A549 (cell line): ENCODE data around the gene NELFB. TPM values are rescaled to one million over a fixed set of nuclear protein-coding genes. Genes with fewer than 3 reads are reported as not detected.

Experiments used
- ATAC-seq, 2 experiments: fragments of 200-7000 bp in 1 of 2; fragments of >200 bp in 1 of 2; cut with Nextera tagmentation in 1 of 2; cut with Tn5 transposase in 1 of 2; 3 replicates each; pipeline versions ENCODE4 v1.8.0 to v1.9.1; 2018 to 2020; ENCODE audit warnings: mild to moderate bottlenecking in 1 of 2, moderate library complexity in 1 of 2
- CTCF ChIA-PET: fragments of 300-600 bp; sonication (Branson Sonifier 250); formaldehyde crosslinking; extraction: SDS; loops from one replicate; lab custom pipeline; 2021; ENCODE audit warnings: antibody characterized with exemption, inconsistent platforms; lab: Yijun Ruan, JAX
- POLR2A ChIA-PET: fragments of 350-600 bp; formaldehyde crosslinking; extraction: SDS; loops from one replicate; lab custom pipeline; 2021; ENCODE audit warnings: antibody characterized with exemption, inconsistent platforms; lab: Yijun Ruan, JAX
- DNase-seq, 2 experiments: peaks; one replicate each; pipeline versions ENCODE4 v3.0.0 to v3.0.0-alpha.2; 2011 to 2016; ENCODE audit warnings: low read depth in 1 of 2, low spot score in 1 of 2
- FAIRE-seq: peaks from 2 replicates; lab custom pipeline; 2011; peaks lifted over from hg19 to GRCh38; lab: Jason Lieb, UNC
- H3K27ac ChIP-seq, 2 experiments: fragments of >200 bp; sonication (Bioruptor Twin); formaldehyde crosslinking; 3 replicates each; pipeline ENCODE4 v1.5.1; 2016 to 2017
- H3K4me1 ChIP-seq: fragments of >200 bp; sonication (Bioruptor Twin); formaldehyde crosslinking; 3 replicates; pipeline ENCODE4 v1.6.1; 2016
- H3K4me2 ChIP-seq: fragments of >200 bp; sonication (Bioruptor Twin); formaldehyde crosslinking; 3 replicates; pipeline ENCODE4 v1.6.1; 2016
- H3K4me3 ChIP-seq: fragments of >200 bp; sonication (Bioruptor Twin); formaldehyde crosslinking; 3 replicates; pipeline ENCODE4 v1.5.1; 2016
- H3K9me3 ChIP-seq: fragments of >200 bp; sonication (Bioruptor Twin); formaldehyde crosslinking; 3 replicates; pipeline ENCODE4 v1.6.1; 2016
- BHLHE40 ChIP-seq: IDR thresholded peaks from 2 replicates; pipeline ENCODE4 v1.6.1; 2012; ENCODE audit warnings: low read depth, low read length, inconsistent platforms
- CBX8 ChIP-seq: fragments of 200-600 bp; sonication (generic); IDR thresholded peaks from 2 replicates; pipeline ENCODE4 v1.6.1; 2016
- CEBPB ChIP-seq, 2 experiments: fragments of >200 bp in 1 of 2; sonication (Bioruptor Twin) in 1 of 2; formaldehyde crosslinking in 1 of 2; IDR thresholded peaks; 2 replicates each; pipeline ENCODE4 v1.6.1; 2012 to 2016
- CHD2 ChIP-seq: fragments of 150-350 bp; IDR thresholded peaks from 2 replicates; pipeline ENCODE4 v1.6.1; 2014; ENCODE audit warnings: low read length; ENCODE audit not compliant: partially characterized antibody
- EHF ChIP-seq: fragments of 250-450 bp; sonication (Bioruptor Pico); IDR thresholded peaks from 2 replicates; pipeline ENCODE4 v1.5.0; 2020; ENCODE audit warnings: mild to moderate bottlenecking
- EHMT2 ChIP-seq: fragments of 200-600 bp; sonication (generic); IDR thresholded peaks from 2 replicates; pipeline ENCODE4 v1.6.1; 2016; ENCODE audit warnings: antibody characterized with exemption, low read depth, mild to moderate bottlenecking, moderate library complexity
- EP300 ChIP-seq, 2 experiments: fragments of >200 bp; sonication (Bioruptor Twin); formaldehyde crosslinking; IDR thresholded peaks; 2 replicates in 1 of 2; 3 replicates in 1 of 2; pipeline ENCODE4 v1.6.1; 2016 to 2017
- ESRRA ChIP-seq: fragments of 150-350 bp; IDR thresholded peaks from 2 replicates; pipeline ENCODE4 v1.6.1; 2014; ENCODE audit warnings: mild to moderate bottlenecking, low read length, borderline replicate concordance
- FOSB ChIP-seq: fragments of 250-450 bp; sonication (Bioruptor Pico); IDR thresholded peaks from 2 replicates; pipeline ENCODE4 v1.5.0; 2020; ENCODE audit warnings: mild to moderate bottlenecking, moderate library complexity
- FOSL2 ChIP-seq, 2 experiments: fragments of 450-650 bp in 1 of 2; fragments of >200 bp in 1 of 2; sonication (Bioruptor Twin) in 1 of 2; formaldehyde crosslinking; IDR thresholded peaks; 2 replicates each; pipeline versions ENCODE4 v1.5.0 to v1.6.1; 2016 to 2020; ENCODE audit warnings: mild to moderate bottlenecking in 1 of 2, moderate library complexity in 1 of 2
- HDAC2 ChIP-seq: fragments of 200-600 bp; sonication (generic); IDR thresholded peaks from 2 replicates; pipeline ENCODE4 v1.6.1; 2016
- HEYL ChIP-seq: fragments of 250-450 bp; sonication (Bioruptor Pico); IDR thresholded peaks from 2 replicates; pipeline ENCODE4 v1.8.0; 2021; ENCODE audit warnings: mild to moderate bottlenecking, moderate library complexity
- HOXB13 ChIP-seq: fragments of 250-450 bp; sonication (Bioruptor Pico); IDR thresholded peaks from 2 replicates; pipeline ENCODE4 v1.5.0; 2020; ENCODE audit warnings: low read depth, mild to moderate bottlenecking, moderate library complexity
- HOXB5 ChIP-seq: fragments of 250-450 bp; sonication (Bioruptor Pico); IDR thresholded peaks from 2 replicates; pipeline ENCODE4 v1.5.0; 2020; ENCODE audit warnings: mild to moderate bottlenecking, moderate library complexity
- JUN ChIP-seq, 2 experiments: fragments of >200 bp; sonication (Bioruptor Twin); formaldehyde crosslinking; IDR thresholded peaks; 2 replicates in 1 of 2; 3 replicates in 1 of 2; pipeline ENCODE4 v1.6.1; 2016 to 2017
- JUNB ChIP-seq: fragments of >200 bp; sonication (Bioruptor Twin); formaldehyde crosslinking; IDR thresholded peaks from 2 replicates; pipeline ENCODE4 v1.6.1; 2016
- MAZ ChIP-seq: fragments of 150-350 bp; IDR thresholded peaks from 2 replicates; pipeline ENCODE4 v1.6.1; 2014; ENCODE audit warnings: antibody characterized with exemption, low read depth, low read length, borderline replicate concordance
- MYC ChIP-seq: IDR thresholded peaks from 2 replicates; pipeline ENCODE4 v1.6.1; 2012; ENCODE audit warnings: mild to moderate bottlenecking, inconsistent platforms, low read length, improper control_type of control experiment, borderline replicate concordance
- NPAS2 ChIP-seq: fragments of 250-450 bp; sonication (Bioruptor Pico); IDR thresholded peaks from 2 replicates; pipeline ENCODE4 v1.8.0; 2022; ENCODE audit warnings: mild to moderate bottlenecking, moderate library complexity, borderline replicate concordance
- NR3C1 ChIP-seq: fragments of >200 bp; sonication (Bioruptor Twin); formaldehyde crosslinking; IDR thresholded peaks from 3 replicates; pipeline ENCODE4 v1.6.1; 2017
- POLR2A ChIP-seq: IDR thresholded peaks from 2 replicates; pipeline ENCODE4 v1.6.1; 2012; ENCODE audit warnings: mild to moderate bottlenecking, low read length
- RAD21 ChIP-seq, 2 experiments: fragments of >200 bp in 1 of 2; sonication (Bioruptor Twin) in 1 of 2; formaldehyde crosslinking in 1 of 2; IDR thresholded peaks in 1 of 2; conservative IDR thresholded peaks in 1 of 2; 2 replicates in 1 of 2; 3 replicates in 1 of 2; pipeline ENCODE4 v1.6.1; 2012 to 2018; ENCODE audit warnings: inconsistent platforms in 1 of 2
- RFX5 ChIP-seq: fragments of 450-650 bp; IDR thresholded peaks from 2 replicates; pipeline ENCODE4 v1.7.1; 2014; ENCODE audit warnings: antibody characterized with exemption, mild to moderate bottlenecking, moderate library complexity
- RNF2 ChIP-seq: fragments of 200-600 bp; sonication (generic); IDR thresholded peaks from 2 replicates; pipeline ENCODE4 v1.6.1; 2016; ENCODE audit warnings: low read depth, mild to moderate bottlenecking, antibody characterized with exemption, moderate library complexity, borderline replicate concordance
- SMC3 ChIP-seq: fragments of >200 bp; sonication (Bioruptor Twin); formaldehyde crosslinking; IDR thresholded peaks from 3 replicates; pipeline ENCODE4 v1.6.1; 2018; ENCODE audit warnings: inconsistent platforms
- WGBS: methylation state at CpG from one replicate; pipeline ENCODE4 v1.1.6; 2017; ENCODE audit errors: missing lambda C conversion rate; 5-methylcytosine and 5-hydroxymethylcytosine counted together
- polyA plus RNA-seq, 4 experiments: library from polyadenylated mRNA; depleted of rRNA in 3 of 4; stranded (reverse); fragments of >200 nt; fragmentation: RNase III in 1 of 4; extraction: RNeasy Plus Mini Kit Qiagen cat#74134 plus additional on column Dnase treatment in 1 of 4; gene quantifications; 2 replicates in 3 of 4; 3 replicates in 1 of 4; pipeline ENCODE4 v1.2.3, GENCODE V29; 2011 to 2017
- TF ChIP-seq, protein P1 (sequence below): fragments of 250-450 bp; sonication (Bioruptor Pico); IDR thresholded peaks from 2 replicates; pipeline ENCODE4 v1.5.0; 2021; ENCODE audit warnings: mild to moderate bottlenecking, moderate library complexity, borderline replicate concordance
- TF ChIP-seq, protein P2 (sequence below): fragments of >200 bp; sonication (Bioruptor Twin); formaldehyde crosslinking; IDR thresholded peaks from 3 replicates; pipeline ENCODE4 v1.5.1; 2016
- TF ChIP-seq, protein P3 (sequence below): fragments of 150-350 bp; IDR thresholded peaks from 2 replicates; pipeline ENCODE4 v1.6.1; 2014; ENCODE audit warnings: low read depth, mild to moderate bottlenecking, low read length
- TF ChIP-seq, protein P4 (sequence below): IDR thresholded peaks from 2 replicates; pipeline ENCODE4 v1.6.1; 2012; ENCODE audit warnings: low read depth, borderline replicate concordance
- TF ChIP-seq, protein P5 (sequence below): fragments of 250-450 bp; sonication (Bioruptor Pico); IDR thresholded peaks from 2 replicates; pipeline ENCODE4 v1.5.0; 2020; ENCODE audit warnings: low read depth, mild to moderate bottlenecking, moderate library complexity
- TF ChIP-seq, protein P6 (sequence below): IDR thresholded peaks from 2 replicates; pipeline ENCODE4 v1.6.1; 2012
- TF ChIP-seq, protein P7 (sequence below): fragments of 450-650 bp; IDR thresholded peaks from 2 replicates; pipeline ENCODE4 v1.6.1; 2014; ENCODE audit warnings: antibody characterized with exemption

NELFB gene
- polyA plus RNA-seq, 2 of the 4 experiments (the other 2 are of a cell fraction) = 31.8 to 45.3 TPM

DNA sequence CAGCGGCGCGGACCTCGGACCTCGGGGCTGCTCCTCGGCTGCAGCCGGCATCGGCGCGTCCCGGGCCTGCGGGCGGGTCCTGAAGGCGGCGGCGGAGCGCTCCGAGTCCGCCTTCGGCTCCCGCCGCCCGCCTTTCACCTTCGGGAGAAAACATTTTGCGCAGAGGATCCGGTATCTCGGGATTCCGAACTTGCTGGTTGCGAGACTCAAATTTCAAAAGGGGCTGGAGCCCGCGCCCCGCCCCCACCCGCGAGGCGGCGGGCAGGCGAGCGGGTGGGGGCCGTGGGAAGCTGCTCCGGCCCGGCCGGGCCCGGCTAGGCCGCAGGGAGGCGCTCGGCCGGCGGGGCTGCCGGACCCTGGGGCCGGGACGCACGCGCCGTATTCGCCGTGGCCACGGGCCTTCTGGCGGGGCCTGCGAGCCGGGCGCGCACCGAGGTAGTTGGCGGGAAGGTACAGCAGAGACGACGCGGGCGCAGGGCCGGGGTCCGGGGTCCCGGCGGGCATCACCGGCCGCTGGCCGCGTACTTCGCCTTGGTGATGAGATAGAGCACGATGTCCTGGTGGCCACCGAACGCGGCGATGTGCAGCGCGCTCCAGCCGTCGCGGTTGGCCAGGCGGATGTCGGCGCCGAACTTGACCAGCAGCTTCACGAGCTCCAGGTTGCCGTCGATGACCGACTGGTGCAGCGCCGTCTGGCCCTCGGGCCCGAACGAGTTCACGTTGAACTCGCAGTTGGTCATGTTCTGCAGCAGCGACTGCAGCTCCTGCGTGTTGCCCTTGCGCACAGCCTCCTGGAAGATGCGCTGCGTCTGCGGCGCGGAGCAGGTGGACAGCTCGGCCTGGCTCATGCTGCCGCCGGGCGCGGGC, 46.2 kb downstream of the NELFB start:
- ChIA-PET POLR2A (interaction anchor here (0.6 to 2.2 kb wide), 10 partner anchors 15 to 234 kb away, joined by 3 to 19 read pairs (median 8); partner anchors contain the start of genes EXD3, NOXA1, NSMF and TOR4A), CTCF (interaction anchor here (0.6 to 4.4 kb wide), 53 partner anchors 8 to 298 kb away, joined by 3 to 51 read pairs (median 4); partner anchors contain the start of genes ENTPD8, EXD3, NELFB and NOXA1)
- peak overlapping the region; percentile 84 for H3K4me2 ChIP-seq
- FAIRE-seq (no peak), DNase-seq (peak in 1 of 2 experiments; percentile 85), ATAC-seq (peak; percentile 37 to 43)
- WGBS = 2% methylated on average over 12 of the region's 115 CpGs
- peaks cover 27% of the 10 kb centered on the region for H3K4me1 ChIP-seq
- peak overlapping the region; percentile 58 to 90 for H3K27ac ChIP-seq
- H3K9me3 ChIP-seq = no peaks in the 10 kb centered on the region
- TF ChIP-seq ESRRA (no peak), POLR2A (0 out of 2 replicates have a peak, but pooled peaks have one; percentile 3), FOSB (CRISPR knock-in tag) (no peak), MAZ (no peak), EHMT2 (no peak), HOXB13 (CRISPR knock-in tag) (peak; percentile 74; the same call in 1 of the 2 replicates), CEBPB (IDR thresholded peaks at IDR 0.05) (no peak), BHLHE40 (no peak), FOSL2 (IDR thresholded peaks at IDR 0.05) (no peak), FOSL2 (CRISPR knock-in tag; IDR thresholded peaks at IDR 0.05) (no peak), JUNB (no peak), MYC (no peak), CBX8 (no peak), JUN (IDR thresholded peaks at IDR 0.05) (peak in 1 of 2 experiments; percentile 58; a peak in 3 of 5 replicates), RAD21 (conservative IDR thresholded peaks at IDR 0.05 in 1 of 2, IDR thresholded peaks at IDR 0.05 in 1 of 2) (no peak; a peak in 1 of 5 replicates), EP300 (IDR thresholded peaks at IDR 0.05) (no peak), CHD2 (no peak), HOXB5 (CRISPR knock-in tag) (0 out of 2 replicates have a peak, but pooled peaks have one; percentile 17), SMC3 (peak; percentile 30; the same call in 1 of the 3 replicates), NPAS2 (no peak), NR3C1 (no peak), HEYL (CRISPR knock-in tag) (no peak), RFX5 (no peak), RNF2 (peak; percentile 72; the same call in 1 of the 2 replicates), EHF (no peak), HDAC2 (peak; percentile 80; the same call in 1 of the 2 replicates)
- TF ChIP-seq, protein P1, sequence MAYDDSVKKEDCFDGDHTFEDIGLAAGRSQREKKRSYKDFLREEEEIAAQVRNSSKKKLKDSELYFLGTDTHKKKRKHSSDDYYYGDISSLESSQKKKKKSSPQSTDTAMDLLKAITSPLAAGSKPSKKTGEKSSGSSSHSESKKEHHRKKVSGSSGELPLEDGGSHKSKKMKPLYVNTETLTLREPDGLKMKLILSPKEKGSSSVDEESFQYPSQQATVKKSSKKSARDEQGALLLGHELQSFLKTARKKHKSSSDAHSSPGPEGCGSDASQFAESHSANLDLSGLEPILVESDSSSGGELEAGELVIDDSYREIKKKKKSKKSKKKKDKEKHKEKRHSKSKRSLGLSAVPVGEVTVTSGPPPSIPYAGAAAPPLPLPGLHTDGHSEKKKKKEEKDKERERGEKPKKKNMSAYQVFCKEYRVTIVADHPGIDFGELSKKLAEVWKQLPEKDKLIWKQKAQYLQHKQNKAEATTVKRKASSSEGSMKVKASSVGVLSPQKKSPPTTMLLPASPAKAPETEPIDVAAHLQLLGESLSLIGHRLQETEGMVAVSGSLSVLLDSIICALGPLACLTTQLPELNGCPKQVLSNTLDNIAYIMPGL = no peak
- TF ChIP-seq, protein P2, sequence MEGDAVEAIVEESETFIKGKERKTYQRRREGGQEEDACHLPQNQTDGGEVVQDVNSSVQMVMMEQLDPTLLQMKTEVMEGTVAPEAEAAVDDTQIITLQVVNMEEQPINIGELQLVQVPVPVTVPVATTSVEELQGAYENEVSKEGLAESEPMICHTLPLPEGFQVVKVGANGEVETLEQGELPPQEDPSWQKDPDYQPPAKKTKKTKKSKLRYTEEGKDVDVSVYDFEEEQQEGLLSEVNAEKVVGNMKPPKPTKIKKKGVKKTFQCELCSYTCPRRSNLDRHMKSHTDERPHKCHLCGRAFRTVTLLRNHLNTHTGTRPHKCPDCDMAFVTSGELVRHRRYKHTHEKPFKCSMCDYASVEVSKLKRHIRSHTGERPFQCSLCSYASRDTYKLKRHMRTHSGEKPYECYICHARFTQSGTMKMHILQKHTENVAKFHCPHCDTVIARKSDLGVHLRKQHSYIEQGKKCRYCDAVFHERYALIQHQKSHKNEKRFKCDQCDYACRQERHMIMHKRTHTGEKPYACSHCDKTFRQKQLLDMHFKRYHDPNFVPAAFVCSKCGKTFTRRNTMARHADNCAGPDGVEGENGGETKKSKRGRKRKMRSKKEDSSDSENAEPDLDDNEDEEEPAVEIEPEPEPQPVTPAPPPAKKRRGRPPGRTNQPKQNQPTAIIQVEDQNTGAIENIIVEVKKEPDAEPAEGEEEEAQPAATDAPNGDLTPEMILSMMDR = peak; percentile 47
- TF ChIP-seq, protein P3, sequence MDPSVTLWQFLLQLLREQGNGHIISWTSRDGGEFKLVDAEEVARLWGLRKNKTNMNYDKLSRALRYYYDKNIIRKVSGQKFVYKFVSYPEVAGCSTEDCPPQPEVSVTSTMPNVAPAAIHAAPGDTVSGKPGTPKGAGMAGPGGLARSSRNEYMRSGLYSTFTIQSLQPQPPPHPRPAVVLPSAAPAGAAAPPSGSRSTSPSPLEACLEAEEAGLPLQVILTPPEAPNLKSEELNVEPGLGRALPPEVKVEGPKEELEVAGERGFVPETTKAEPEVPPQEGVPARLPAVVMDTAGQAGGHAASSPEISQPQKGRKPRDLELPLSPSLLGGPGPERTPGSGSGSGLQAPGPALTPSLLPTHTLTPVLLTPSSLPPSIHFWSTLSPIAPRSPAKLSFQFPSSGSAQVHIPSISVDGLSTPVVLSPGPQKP = no peak
- TF ChIP-seq, protein P4, sequence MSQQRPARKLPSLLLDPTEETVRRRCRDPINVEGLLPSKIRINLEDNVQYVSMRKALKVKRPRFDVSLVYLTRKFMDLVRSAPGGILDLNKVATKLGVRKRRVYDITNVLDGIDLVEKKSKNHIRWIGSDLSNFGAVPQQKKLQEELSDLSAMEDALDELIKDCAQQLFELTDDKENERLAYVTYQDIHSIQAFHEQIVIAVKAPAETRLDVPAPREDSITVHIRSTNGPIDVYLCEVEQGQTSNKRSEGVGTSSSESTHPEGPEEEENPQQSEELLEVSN = peak; percentile 98
- TF ChIP-seq, protein P5, sequence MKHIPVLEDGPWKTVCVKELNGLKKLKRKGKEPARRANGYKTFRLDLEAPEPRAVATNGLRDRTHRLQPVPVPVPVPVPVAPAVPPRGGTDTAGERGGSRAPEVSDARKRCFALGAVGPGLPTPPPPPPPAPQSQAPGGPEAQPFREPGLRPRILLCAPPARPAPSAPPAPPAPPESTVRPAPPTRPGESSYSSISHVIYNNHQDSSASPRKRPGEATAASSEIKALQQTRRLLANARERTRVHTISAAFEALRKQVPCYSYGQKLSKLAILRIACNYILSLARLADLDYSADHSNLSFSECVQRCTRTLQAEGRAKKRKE = no peak
- TF ChIP-seq, protein P6, sequence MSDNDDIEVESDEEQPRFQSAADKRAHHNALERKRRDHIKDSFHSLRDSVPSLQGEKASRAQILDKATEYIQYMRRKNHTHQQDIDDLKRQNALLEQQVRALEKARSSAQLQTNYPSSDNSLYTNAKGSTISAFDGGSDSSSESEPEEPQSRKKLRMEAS = peak; percentile 94
- TF ChIP-seq, protein P7, sequence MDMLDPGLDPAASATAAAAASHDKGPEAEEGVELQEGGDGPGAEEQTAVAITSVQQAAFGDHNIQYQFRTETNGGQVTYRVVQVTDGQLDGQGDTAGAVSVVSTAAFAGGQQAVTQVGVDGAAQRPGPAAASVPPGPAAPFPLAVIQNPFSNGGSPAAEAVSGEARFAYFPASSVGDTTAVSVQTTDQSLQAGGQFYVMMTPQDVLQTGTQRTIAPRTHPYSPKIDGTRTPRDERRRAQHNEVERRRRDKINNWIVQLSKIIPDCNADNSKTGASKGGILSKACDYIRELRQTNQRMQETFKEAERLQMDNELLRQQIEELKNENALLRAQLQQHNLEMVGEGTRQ = no peak
- peak overlapping the region; percentile 49 for H3K4me3 ChIP-seq
